GM15510 (cell line): Measurements from ENCODE around the gene KCNK13.

Source experiments
- POLR2A ChIP-seq: IDR thresholded peaks from 3 replicates; pipeline ENCODE4 v1.6.1; 2011; ENCODE audit warnings: borderline replicate concordance; ENCODE audit not compliant: insufficient read length; ENCODE audit errors: extremely low read depth

The KCNK13 gene

DNA sequence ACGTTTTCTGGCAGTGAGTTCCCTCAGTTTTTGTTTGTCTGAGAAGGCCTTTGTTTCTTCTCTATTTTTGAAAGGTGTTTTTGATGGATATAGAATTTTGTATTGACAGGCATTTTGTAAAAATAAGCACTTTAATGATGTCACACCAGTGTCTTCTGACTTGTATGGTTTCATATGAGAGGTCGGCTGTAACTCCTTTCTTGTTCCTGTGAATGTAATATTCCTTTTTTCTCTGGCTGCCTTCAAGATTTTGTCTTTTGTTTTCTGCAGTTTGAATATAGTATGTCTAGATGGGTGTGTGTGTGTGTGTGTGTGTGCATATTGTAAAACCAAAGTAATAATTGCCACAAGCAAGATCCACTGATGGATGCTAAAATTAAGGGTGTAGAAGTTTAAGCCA is 126.8 kb downstream of the KCNK13 start:
- TF ChIP-seq POLR2A, result no peak

DNA sequence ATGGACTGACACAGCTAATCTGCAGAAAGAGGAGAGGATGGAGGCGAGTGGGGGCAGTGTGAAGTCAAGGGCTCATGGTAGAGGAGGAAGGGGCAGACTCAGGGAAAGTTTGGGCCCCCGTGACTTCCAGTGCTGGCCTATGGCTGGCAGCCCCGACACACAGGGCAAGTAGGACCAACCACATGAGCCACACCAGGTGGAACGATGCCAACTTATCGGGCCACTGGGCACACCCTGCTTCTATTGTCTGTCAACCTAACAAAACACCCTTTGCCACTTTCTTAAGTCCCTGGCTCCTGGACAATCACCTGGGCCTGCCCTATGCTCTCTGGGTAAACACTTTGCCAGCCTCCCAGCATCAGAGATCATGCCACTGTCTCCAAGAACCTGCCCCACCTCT is 129.4 kb downstream of the KCNK13 start:
- TF ChIP-seq POLR2A, result no peak

DNA sequence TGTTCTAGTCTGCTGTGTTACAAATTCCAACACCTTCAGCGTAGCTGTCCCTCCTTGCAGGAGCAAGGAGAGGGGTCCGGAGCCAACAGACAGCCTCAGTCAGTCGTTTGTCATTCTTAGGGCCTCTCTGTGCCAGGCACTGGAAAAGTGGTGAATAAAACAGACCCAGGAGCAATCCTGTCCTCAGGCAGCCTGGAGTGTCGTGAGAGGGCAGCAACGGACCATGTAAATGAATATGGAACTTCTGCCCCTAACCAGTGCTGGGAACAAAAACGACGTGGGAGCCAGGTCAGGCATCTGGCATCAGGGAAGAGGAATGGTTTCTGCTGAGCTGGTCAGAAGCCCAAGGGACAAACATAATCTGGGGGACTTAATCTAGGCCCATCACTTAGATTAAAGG is 129.8 kb downstream of the KCNK13 start:
- no peak for TF ChIP-seq POLR2A

- TF ChIP-seq POLR2A, result no peak
These were observed 132.1 kb downstream of the KCNK13 start for GRCh38 chr14:90193925-90194324.

DNA sequence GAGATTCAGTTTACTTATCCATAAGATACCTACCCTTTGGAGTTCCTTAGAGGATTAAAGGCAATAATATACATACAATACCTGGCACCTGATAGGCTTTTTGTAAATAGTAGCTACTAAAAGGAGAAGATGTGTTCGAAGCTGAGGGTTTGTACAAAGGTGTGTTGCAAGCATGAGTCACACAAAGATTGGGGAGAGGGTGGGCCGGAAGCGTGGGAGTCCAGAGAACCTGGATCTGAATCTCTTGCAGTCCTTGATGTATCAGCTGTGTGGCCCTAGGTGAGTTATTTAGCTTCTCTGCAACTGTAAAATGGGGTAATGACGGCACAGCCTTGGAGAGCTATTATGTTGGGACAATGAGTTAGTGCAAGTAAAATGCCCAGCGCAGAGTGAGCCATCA is 132.9 kb downstream of the KCNK13 start:
- TF ChIP-seq POLR2A, result no peak

DNA sequence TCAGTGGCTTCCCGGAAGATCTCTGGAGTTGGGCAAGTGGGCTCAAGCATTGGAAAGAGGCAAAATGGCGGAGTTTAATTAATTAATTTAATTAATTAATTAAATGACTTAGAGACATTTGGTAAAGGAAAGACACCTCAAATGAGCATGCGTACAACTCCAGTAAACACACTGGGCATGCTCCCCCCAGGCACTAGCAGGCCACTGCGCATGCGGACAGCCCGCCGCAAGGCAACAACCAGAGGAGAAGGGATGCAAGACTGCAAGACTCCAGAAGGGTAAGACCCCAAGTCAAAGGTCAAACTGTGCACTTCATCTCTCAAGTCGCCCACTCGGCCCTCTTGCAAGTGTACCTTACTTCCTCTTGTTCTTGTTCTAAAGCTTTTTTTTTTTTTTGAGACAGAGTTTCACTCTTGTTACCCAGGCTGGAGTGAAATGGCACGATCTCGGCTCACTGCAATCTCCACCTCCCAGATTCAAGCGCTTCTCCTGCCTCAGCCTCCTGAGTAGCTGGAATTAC is 136.8 kb downstream of the KCNK13 start:
- no peak for TF ChIP-seq POLR2A

DNA sequence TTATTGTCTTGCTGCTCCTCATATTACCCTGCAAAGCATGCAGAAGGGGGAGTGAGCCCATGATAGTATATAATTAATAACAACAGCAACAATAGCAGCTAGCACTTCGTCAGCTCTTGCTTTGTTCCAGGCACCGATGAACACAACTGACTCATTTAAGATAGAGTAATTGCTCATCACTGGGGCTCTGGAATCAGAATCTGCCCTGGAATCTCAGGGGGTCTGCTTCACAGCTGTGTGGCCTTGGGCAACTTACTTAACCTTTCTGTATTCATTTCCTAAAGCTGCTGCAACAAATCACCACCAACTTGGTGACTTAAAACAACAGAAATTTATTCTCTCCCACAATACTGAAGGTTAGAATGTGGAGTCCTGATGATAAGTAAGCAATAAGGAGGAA is 139.6 kb downstream of the KCNK13 start:
- TF ChIP-seq POLR2A, result no peak

GRCh38 chr14:90204516-90204915 is 142.7 kb downstream of the KCNK13 start:
- no peak for TF ChIP-seq POLR2A

DNA sequence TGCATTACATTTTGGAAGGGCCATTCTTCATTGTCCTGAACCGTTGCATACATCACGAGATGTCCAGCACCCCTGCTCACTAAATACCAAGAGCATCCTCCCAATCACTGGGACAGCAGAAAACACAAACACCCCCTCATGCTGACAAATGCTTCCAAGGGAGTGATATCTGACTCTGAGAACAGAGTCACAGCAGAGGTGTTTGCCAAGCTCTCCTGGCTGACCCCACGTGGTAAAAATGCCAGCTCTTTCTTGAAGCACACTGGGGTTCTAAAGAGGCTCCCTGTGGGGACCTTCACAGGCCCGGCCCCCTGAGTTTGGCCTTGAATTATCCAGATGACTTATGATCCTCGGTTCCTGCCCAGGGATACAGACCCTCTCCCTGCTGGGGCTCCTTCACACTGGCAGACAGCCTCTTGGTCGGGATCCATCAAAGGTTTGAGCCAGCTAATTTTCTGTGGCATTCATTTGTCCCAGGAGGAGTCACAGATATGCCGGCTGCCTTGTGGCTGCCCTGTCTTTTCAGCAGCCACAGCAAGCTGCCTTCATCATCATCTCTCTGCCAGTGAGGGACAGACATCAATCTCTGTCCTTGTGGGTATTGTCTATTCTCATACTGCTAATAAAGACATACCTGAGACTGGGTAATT is 151.4 kb downstream of the KCNK13 start:
- TF ChIP-seq POLR2A, result no peak

DNA sequence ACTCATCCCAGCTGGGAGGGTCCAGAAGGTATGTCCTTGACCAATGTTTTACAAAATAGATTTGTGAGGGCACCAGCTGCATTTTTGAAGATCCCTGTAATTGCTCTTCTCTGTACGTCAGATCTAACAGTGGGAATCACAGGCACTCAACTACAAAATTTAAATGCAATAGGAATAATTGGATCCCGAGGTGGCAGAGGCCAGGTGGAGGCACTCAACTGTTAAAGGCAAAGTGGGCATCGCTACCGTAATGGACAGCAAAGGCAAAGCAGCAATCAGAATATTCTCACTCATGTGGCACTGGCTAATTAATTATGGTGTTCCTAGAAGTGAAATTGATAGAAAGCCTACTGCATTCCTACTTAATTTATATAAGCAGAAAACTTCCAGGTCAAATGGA is 166.7 kb downstream of the KCNK13 start:
- TF ChIP-seq POLR2A, result no peak
